HG02623 (cell line): ENCODE measurements around the gene CCDC187.

Experiments used
- ATAC-seq: cut with Tn5 transposase; IDR thresholded peaks from one replicate; pipeline ENCODE4 v1.9.1; 2021; ENCODE audit warnings: moderate library complexity; ENCODE audit not compliant: unreplicated experiment

Gene CCDC187

DNA sequence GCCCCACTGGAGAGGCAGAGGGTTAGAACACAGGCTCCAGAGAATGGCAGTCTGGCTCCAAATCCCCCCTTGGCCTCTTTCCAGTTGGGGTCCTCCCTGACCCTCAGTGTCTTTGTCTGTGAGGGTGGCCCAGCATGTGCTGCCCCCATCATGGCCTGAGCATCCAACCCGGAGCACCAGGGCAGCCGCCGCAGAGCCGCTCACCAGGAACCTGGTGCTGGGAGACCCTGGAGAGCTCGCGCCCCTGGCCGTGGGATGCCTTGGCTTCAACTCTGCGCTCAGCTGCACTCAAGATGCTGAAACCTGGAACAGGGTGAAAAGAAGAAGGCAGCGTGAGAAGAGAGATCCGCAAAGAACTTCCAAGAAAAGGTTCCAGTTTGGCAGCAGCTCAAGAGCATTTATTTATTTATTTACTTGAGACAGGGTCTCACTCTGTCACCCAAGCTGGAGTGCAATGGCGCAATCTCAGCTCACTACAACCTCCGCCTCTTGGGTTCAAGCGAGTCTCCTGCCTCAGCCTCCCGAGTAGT lies 3.8 kb downstream of the CCDC187 start:
- ATAC-seq: no peak

DNA sequence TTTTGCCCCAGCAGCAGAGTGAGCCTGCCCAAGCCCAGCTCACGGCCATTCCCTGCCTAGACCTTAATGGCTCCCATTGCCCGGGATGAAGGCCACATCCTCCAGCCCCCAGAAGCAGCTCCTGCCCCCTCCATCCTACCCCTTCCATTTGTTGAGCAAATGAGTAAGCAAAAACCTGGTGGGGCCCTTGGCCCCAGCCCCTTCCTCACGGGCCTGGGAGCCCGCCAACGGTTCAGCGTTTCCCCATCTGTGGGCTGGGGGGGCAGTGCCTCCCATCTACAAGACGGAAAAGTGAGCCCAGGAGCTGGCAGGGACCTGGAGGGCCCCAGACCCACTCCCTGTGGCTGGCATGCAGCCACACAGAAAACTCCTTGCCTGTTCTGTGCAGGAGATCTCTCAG lies 4.4 kb downstream of the CCDC187 start:
- no peak for ATAC-seq

DNA sequence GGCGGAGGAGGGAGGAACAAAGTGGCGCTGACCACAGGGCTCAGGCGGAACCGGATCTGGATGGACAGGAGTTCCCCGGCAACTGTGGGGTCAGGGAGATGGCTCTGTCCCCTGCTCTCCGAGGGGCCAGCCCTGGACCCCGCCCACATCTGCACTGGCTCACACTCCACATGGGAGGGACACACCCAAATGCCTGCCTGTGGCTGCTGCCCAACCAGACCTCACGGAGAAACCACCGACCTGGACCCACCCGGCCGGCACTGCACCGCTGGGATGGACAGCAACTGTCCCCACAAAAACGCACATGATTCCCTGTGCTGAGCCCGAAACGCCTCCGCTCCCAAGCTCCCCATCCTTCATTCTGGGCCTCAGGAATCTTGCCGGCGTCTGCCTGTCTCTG lies 4.8 kb downstream of the CCDC187 start:
- ATAC-seq: no peak

DNA sequence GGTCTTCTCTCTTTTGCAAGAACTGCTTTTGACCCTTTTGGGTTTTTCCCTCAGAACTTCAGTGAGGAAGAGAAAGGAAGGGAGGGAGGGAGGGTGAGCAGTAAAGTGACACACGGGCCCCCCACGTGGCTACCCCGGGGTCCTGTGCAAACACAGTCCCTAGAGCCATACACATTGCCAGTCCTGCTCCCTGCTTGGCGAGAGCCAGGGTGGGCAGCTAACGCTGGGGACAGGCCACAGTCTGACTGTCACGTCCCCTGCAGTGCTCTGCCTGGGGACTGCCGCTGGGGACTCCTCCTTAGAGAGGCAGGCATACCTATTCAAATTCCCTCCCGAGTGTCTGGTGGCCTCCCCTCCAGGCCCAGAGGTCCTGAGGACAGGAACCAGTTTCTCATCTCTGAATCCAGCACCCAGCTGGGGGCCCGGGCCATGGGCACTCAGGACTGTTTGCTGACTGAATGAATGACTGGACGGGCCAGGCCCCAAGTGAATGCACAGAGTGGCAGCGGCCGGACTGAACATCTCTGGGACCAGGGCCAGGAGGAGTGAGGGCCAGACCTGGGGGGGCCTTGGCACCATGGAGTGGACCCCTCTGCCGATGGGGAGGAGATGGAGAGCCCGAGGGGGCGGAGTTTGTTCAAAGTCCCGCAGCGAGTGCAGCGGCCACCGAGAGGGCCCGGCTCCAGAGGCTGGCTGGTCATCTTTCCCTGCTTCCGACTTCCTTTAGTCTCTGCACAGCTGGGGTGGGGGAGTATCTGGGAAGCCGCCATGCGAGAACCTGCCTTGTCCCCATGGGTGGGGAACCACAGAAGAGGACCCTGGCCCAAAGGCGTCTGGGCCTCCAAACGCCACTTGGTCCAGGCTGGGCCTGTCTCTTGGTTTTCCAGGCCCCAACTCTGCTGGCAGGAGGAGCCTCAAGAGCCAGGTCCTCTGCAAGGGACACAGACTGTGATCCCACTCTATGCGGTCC lies 5.8 kb downstream of the CCDC187 start:
- no peak for ATAC-seq

DNA sequence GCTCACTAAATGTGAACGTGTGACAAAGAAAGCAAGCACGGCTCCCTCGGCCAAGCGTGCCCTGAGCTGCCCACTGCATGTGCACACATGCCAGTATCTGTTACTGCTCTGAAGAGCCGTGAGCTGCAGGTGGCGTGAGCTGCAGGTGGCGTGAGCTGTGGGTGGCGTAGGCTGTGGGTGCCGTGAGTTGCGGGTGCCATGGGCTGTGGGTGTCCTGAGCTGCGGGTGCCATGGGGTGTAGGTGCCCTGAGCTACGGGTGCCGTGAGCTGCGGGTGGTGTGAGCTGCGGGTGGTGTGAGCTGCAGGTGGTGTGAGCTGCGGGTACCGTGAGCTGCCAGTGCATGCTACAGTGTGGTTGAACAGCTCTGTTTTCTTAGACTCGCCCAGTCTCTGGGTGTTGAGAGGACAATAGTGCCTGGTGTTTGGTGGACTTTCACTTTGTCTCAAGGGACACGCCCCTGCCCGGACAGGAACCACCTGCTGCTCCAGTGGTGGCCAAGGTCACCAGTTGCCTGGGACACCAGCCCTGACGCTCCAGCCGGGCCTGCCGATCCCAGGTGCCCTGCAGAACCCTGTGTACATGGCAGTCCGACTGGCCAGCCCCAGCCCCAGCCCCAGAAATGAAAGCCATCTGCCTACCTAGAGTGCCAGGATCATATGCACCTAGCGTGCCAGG lies 6.7 kb downstream of the CCDC187 start:
- no peak for ATAC-seq

DNA sequence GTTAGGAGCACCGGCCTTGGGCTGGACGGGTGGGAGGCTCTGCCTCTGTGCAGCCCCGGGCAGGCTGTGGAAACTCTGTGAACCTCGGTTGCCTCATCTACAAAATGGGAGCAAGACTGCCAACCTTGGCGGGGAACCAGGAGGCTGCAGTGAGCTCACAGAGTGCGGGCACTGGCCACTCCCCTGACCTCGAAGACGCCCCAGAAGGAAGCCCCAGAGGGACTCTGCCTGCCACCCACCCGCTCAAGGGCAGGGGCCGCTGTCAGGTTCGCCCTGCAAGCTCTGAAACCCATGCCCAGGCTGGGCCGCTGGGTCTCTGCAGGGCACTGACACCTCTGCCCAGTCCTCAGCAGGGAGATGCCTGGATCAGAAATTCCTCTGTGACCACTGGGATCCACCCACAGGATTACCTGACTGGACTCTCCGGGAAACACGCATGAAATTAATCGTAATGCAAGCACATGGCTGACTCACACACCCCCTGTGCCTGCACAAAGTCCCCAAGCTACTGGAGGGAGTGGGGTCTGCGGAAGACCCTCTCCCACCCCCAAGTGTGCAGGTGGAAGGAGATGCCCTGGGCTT lies 7.4 kb downstream of the CCDC187 start:
- no peak for ATAC-seq

DNA sequence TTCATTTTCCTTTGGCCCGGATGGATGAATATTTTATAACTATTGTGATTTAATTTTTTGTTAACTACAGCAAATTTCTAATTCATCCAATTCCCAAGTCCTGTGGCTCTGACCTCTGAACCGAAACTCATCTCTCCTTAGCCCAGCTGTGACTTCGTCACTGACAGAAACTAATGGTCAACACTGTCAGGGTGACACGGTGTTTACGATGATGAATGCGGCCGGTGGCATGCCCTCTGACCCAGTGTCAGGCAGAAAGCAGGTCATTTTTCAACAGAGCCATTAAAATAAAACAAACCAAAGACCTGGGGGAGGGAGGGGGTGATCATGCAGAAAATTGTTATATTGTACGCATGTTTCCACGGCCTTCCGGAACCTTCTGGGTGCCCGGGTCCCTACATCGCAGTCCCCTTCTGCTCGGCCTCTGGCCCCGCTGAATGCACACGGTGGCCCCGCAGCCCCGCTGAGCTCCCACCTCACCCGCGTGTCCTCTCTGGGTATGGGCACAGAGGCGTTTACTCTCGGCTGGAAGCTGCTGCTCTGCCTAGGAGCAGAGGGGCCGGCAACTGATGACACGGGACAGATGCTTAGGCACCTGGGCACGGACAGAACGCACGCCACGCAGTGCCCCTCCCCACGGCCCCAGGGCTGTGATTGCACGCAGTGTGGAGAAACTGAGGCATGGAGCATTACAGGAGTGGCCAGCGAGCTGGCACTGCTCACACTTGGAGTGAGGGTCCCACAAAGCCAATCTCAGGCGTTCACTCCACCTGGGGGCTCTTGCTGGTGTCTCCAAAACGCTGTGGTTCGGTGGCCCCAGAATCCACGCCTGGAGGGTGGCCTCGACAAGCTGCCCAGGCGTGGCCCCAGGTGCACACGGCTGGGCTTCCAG lies 8.1 kb downstream of the CCDC187 start:
- ATAC-seq: no peak

DNA sequence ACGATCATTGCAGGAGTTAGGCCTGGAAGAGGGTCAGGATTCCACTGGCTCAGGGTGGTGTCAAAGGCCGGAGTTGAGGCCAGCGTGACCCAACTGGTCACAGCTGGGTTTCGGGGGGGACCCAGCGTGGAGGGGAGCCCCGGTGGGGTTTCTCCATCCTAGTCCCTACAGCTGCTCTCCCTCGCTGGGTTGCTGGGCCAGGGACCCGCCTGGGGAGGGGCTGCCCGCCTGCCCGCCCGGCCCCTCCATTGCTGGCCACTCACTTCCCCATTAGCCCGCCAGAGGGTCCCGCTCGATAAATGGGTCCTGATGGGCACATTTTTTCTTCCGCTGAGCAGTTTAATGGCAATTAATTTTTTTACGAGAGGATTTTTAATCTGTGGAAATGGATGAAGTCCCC lies 8.8 kb downstream of the CCDC187 start:
- ATAC-seq: no peak

DNA sequence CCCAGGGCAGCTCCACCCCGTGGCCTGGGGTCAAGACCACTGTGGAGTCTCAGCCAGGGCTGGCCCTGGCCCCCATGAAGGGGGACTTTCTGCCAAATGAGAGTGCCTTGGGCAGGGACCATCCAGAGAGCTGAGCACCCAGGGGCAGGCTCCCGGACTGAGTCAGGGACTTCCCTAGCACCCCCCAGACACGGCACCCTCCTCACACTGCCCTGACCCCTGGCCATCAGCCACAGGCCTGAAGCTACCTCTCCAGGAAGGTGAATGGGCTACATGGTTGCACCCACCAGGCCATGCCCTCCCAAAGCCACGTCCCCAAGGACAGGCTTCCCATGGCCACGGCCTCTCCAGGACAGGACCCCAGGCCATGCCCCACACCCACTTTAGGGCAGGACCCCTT lies 9.5 kb downstream of the CCDC187 start:
- ATAC-seq: no peak

DNA sequence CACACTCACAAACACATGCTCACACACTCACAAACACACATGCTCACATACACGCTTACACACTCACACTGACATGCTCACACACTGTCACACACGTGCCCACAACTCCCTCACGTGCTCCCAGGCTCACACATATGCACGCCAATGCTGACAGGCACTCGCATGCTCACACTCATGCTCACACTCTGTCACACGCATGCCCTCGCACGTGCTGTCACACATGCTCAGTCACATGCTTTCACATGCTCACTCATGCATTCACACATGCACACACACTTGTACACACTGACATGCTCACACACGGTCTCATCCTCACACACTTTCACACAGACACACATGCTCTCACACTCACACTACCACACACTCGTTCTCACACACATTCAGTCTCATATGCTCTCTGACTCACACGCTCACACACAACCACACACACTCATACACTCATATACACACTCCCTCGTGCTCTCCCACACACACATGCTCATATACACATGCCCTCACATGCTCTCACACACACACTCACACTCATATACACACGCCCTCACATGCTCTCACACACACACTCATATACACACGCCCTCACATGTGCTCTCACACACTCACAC lies 10.3 kb downstream of the CCDC187 start:
- no peak for ATAC-seq

DNA sequence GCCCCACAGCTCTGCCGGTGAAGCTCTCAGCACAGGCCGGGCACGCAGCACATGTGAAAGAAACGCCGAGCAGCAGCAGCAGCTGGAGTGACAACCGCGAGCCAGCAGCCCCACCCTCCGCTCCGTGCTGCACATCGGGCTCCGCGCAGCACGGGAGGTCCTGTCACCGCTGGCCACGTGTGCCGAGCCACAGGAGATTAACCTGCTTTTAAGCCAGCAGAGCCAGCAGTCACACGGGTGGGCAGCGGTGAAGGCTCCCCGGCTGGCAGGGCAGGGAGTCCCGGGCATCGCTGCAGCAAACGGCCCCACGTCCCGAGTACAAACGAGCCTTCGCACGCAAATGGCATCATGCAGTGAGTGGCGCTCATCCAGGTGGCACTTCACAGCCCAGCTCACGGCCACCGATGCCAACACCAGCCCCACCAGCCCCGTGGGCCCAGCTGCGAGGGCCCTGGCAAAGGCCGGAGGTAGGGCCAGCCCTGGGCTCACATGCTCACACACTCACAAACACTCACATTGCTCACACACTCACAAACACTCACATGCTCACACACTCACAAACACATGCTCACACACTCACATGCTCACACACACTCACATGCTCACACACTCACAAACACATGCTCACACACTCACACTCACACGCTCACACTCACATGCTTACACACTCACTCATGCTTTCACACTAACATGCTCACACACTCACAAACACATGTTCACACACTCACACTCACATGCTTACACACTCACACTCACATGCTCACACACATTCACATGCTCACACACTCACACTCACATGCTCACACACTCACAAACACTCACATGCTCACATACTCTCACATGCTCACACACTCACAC lies 11.1 kb downstream of the CCDC187 start:
- no peak for ATAC-seq

DNA sequence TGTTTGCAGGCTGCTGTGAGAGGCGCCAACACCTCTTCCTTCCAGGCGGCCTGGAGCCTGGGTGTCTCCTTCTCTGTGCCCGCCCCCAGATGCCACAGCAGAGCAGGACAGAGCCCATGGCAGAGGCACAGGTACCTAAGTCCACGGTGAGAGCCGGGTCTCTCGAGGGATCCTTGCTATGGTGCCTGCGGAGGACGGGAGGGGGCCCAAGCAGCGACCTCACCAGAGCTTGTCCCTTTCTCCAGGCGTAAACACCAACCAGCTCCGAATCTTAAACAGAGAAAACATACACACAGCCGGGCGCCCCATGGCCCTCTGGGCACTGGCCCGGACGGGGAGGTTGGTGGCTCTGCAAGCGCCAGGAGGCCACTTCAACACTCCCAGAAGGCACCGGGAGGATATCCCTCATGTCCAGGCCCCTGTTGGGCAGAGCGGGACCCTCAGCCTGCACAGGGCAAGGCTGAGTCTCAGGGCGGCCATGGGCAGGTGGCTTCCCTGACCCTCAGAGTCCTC lies 11.8 kb downstream of the CCDC187 start:
- ATAC-seq: no peak

DNA sequence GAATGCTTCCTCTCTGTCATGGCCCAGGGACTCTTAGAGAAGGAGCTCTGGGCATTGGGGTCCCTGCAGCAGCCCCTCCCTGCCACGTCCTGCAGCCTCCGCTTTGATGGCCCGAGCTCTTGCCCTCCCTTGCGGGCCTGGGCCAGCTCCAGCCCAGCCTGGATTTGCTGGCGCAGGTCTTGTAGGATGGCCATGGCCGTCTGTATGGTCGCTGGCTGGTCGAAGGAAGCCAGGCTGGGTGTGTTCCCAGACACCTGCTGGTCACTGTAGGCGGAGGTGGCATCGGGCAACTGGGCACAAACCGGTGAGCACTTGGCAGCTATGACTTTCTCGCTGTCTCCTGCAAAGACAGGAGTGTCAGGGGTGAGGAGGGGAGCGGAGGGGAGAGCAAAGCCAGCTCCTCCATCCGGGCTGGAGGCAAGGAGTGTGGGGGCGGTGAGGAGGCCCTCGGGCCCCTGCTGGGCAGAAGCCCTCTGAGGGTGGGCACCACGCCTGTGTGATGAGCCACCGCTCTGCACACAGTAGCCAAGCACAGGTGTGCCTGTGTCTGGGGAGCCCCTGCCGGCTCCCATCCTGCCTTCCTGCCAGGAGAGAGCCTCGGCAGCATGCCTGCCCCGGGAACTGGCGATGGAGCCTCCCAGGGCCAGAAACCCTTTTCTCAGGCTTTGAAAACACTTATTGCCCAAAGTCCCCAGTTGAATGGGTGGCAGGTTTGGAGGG lies 12.4 kb downstream of the CCDC187 start:
- no peak for ATAC-seq

DNA sequence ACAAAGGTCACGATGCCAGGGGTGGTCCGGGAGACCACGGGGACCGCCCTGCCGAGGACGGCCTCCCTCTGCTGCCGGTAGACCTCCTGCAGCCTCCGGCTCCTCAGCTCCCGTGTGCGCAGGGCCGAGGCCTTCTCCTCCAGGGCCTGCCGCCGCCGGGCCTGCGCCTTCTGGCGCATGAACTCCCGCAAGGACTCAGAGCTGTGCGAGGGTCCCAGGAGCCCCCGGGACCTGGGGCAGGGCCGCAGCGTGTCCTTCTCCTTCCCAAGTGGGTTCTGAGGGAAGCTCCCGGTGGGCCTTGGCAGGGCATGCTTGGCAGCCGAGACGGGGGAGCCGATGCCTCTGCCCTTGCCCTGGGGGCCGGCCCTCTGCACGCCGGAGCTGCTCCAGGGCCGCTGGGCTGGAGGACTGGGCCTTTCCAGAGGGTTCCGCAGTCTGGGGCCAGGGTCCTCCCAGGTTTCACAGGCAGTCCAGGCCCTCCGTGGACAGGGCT lies 13.3 kb downstream of the CCDC187 start:
- ATAC-seq: no peak

DNA sequence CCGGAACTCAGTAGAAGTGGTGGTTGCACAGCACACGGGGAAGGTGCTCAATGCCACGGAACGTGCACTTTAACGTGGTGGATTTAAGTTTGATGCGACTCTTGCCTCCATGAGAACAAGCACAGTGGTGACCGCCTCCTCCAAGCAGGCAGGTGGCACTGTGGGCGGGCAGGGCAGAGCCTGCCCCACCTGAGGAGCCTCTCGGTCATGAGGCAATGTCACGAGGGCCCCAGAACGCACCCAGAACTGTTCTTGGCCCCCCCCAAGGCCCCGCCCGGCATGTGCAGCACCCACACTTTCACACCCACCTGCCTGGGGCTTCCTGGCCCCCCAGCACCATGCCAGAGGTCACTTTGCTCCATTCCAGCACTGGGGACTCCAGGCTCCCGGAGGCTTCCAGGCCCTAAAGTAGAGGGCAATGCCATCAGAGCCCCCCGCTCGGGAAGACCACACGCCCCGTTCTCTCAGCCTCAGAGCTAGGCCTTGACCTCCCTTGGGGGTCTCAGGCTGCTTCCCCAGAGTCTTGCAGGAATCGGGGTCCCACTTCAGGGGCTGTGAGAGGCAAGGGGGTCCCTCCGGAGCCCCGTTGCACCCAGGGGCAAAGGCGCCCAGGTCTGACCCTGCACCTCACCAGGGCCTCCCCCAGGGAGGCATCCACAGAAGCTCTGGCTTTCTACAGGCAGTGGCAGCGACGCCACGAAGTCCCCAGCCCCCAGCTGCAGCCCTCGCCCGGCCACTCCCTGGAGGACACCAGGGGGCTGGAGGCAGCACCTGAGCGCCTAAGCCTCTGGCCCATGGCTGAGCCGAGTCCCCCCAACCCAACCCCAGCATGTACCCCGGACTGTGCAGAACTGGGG lies 14.0 kb downstream of the CCDC187 start:
- ATAC-seq: no peak

DNA sequence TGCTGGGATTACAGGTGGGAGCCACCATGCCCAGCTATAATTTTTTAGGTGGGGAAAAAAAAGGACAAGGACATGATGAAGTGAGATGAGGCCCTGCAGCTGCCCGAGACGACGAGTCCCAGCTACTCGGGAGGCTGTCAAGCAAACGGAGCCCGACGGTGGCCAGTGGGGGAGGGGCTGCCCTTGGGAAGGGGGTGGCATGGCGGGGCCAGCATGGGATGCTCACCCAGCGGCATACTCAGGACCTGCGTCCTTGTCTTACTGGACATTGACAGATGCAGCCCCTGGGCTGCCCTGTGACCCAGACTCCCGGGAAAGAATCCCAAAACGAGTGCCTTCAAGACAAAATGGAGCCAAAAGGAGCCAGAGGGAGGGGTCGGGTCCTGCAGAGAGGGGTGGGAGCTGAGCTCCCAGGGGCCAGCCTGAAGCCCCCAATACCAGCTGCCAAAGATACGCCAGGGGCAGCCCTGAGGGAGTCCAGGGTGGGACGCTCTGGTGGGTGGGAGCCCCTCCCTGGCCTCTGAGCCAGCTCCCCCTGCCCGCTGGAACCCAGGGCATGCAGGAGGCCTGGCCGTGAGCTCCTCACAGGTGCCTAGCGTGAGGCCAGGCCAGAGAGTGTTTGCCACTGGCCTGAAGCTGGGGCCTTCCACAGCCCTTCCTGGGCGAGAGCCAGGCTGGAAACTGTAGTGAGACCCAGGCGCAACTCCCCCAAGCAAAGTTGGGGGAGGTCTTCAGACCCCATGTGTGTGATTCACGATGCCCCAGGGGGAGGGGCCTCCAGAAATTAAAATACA lies 15.7 kb downstream of the CCDC187 start:
- ATAC-seq: no peak

DNA sequence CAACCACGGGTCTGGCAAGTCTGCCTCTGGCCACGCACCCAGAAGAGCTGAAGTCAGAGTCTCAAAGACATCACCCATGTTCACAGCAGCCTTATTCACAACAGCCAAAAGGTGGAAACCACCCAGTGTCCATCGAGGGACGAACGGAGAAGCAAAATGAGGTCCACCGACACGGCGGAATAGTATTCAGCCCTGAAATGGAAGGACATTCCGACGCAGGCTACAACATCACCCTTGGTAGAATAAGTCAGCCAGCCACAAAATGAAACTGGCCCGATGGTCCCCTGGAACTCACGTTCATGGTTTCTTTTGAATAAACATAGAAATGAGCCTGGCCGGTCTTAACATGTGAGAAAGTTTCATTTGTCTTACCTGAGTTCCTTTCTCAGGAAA lies 16.9 kb downstream of the CCDC187 start:
- no peak for ATAC-seq
